ENCODE measurements around the gene RAMACL.

Gene RAMACL

GRCh38 chr6:166608774-166609173 lies 22.3 kb upstream of the RAMACL start:
- Mint-ChIP-seq H3K9me3 (no peaks in the 10 kb centered on the region), H3K27me3 (ENCODE audit: low read depth) (no peaks in the 10 kb centered on the region), H3K36me3 (ENCODE audit: low read depth) (no peaks in the 10 kb centered on the region), H3K27ac (no peak overlapping the region), H3K4me3 (no peak overlapping the region), H3K4me1 (peaks cover 19% of the 10 kb centered on the region)
- TF ChIP-seq CTCF (IDR thresholded peaks at IDR 0.05; ENCODE audit: unreplicated experiment in 3 of 3), result no peak

- TF ChIP-seq CTCF (IDR thresholded peaks at IDR 0.05; ENCODE audit: unreplicated experiment in 3 of 3), result no peak
- Mint-ChIP-seq H3K27me3 (ENCODE audit: low read depth) (no peaks in the 10 kb centered on the region), H3K4me1 (no peaks in the 10 kb centered on the region), H3K9me3 (no peaks in the 10 kb centered on the region), H3K4me3 (no peak overlapping the region), H3K36me3 (ENCODE audit: low read depth) (no peaks in the 10 kb centered on the region), H3K27ac (no peak overlapping the region)
Observed at GRCh38 chr6:166605752-166606151, 19.3 kb upstream of the RAMACL start.

GRCh38 chr6:166604911-166605310 lies 18.4 kb upstream of the RAMACL start:
- Mint-ChIP-seq H3K27me3 (ENCODE audit: low read depth) (peaks cover 2% of the 10 kb centered on the region), H3K27ac (no peak overlapping the region), H3K36me3 (ENCODE audit: low read depth) (no peaks in the 10 kb centered on the region), H3K4me1 (no peaks in the 10 kb centered on the region), H3K9me3 (no peaks in the 10 kb centered on the region), H3K4me3 (no peak overlapping the region)
- TF ChIP-seq CTCF (IDR thresholded peaks at IDR 0.05; ENCODE audit: unreplicated experiment in 3 of 3), result no peak

- Mint-ChIP-seq H3K36me3 (ENCODE audit: low read depth) (no peaks in the 10 kb centered on the region), H3K4me1 (no peaks in the 10 kb centered on the region), H3K4me3 (no peak overlapping the region), H3K27me3 (ENCODE audit: low read depth) (peaks cover 3% of the 10 kb centered on the region), H3K9me3 (no peaks in the 10 kb centered on the region), H3K27ac (no peak overlapping the region)
- TF ChIP-seq CTCF (IDR thresholded peaks at IDR 0.05; ENCODE audit: unreplicated experiment in 3 of 3), result no peak
Observed at GRCh38 chr6:166604328-166604727, 17.9 kb upstream of the RAMACL start.

- Mint-ChIP-seq H3K9me3 (no peaks in the 10 kb centered on the region), H3K36me3 (ENCODE audit: low read depth) (no peaks in the 10 kb centered on the region)
- TF ChIP-seq CTCF (IDR thresholded peaks at IDR 0.05; ENCODE audit: unreplicated experiment in 3 of 3), result no peak
Observed at GRCh38 chr6:166603043-166603690, 16.7 kb upstream of the RAMACL start.

GRCh38 chr6:166601956-166602355 lies 15.5 kb upstream of the RAMACL start:
- Mint-ChIP-seq H3K36me3 (ENCODE audit: low read depth) (peaks cover under 1% of the 10 kb centered on the region), H3K4me1 (no peaks in the 10 kb centered on the region), H3K4me3 (no peak overlapping the region), H3K27ac (no peak overlapping the region), H3K27me3 (ENCODE audit: low read depth) (peaks cover 8% of the 10 kb centered on the region), H3K9me3 (no peaks in the 10 kb centered on the region)
- TF ChIP-seq CTCF (IDR thresholded peaks at IDR 0.05; ENCODE audit: unreplicated experiment in 3 of 3), result no peak

More at GRCh38 chr6:166603043-166603690, 16.7 kb upstream of the RAMACL start:
- Mint-ChIP-seq H3K27ac (no peak overlapping the region), H3K27me3 (ENCODE audit: low read depth) (peaks cover 3% of the 10 kb centered on the region), H3K4me1 (no peaks in the 10 kb centered on the region), H3K4me3 (no peak overlapping the region)
